GM11168 (cell line): Measurements from ENCODE around the gene RSL1D1.

Experiments used
- in situ Hi-C: fragments of 300-500 bp; cut with MboI; formaldehyde crosslinking; loops from one replicate; pipeline ENCODE4 v1.12.0; 2022; ENCODE audit warnings: low sequenced_read_pairs; ENCODE audit not compliant: unreplicated experiment

RSL1D1 gene

GRCh38 chr16:11851294-11852091 is at the start of gene RSL1D1:
RSL1D1 (minus strand) TSS chr16:11851542; CDS start chr16:11851512, 30 bp downstream.
- in situ Hi-C loops, result no loop called here

GRCh38 chr16:11901091-11901490 is 49.7 kb upstream of the RSL1D1 start:
- in situ Hi-C loops, result no loop called here

GRCh38 chr16:11896486-11897176 is 45.3 kb upstream of the RSL1D1 start:
- in situ Hi-C loops, result no loop called here

GRCh38 chr16:11893571-11893970 is 42.2 kb upstream of the RSL1D1 start:
- in situ Hi-C loops, result no loop called here

GRCh38 chr16:11892761-11893160 is 41.4 kb upstream of the RSL1D1 start:
- in situ Hi-C loops, result no loop called here

- in situ Hi-C loops, result no loop called here
Measured at GRCh38 chr16:11890231-11890965, 39.1 kb upstream of the RSL1D1 start.

GRCh38 chr16:11886881-11887280 is 35.5 kb upstream of the RSL1D1 start:
- in situ Hi-C loops, result no loop called here

- in situ Hi-C loops, result no loop called here
Measured at GRCh38 chr16:11884035-11884434, 32.7 kb upstream of the RSL1D1 start.

- in situ Hi-C loops, result no loop called here
Measured at GRCh38 chr16:11880007-11880406, 28.7 kb upstream of the RSL1D1 start.

- in situ Hi-C loops, result no loop called here
Measured at GRCh38 chr16:11877374-11877773, 26.0 kb upstream of the RSL1D1 start.

- in situ Hi-C loops, result no loop called here
Measured at GRCh38 chr16:11876306-11876705, 25.0 kb upstream of the RSL1D1 start.

- in situ Hi-C loops, result no loop called here
Measured at GRCh38 chr16:11875721-11876120, 24.4 kb upstream of the RSL1D1 start.

- in situ Hi-C loops, result no loop called here
Measured at GRCh38 chr16:11871193-11871592, 19.9 kb upstream of the RSL1D1 start.

GRCh38 chr16:11870399-11870798 is 19.1 kb upstream of the RSL1D1 start:
- in situ Hi-C loops, result no loop called here

- in situ Hi-C loops, result no loop called here
Measured at GRCh38 chr16:11869353-11870228, 18.2 kb upstream of the RSL1D1 start.

- in situ Hi-C loops, result no loop called here
Measured at GRCh38 chr16:11868412-11868980, 17.2 kb upstream of the RSL1D1 start.

- in situ Hi-C loops, result no loop called here
Measured at GRCh38 chr16:11862489-11862888, 11.1 kb upstream of the RSL1D1 start.

GRCh38 chr16:11857161-11857560 is 5.8 kb upstream of the RSL1D1 start:
- in situ Hi-C loops, result no loop called here

GRCh38 chr16:11852092-11852809 is 909 bp upstream of the RSL1D1 start:
- in situ Hi-C loops, result no loop called here
